Osteocyte (in vitro differentiated cells): ENCODE data around the gene EPN3. TPM values are rescaled to one million over a fixed set of nuclear protein-coding genes. Genes with fewer than 3 reads are reported as not detected.
A peak's percentile ranks its signal among the peaks of the same experiment; 100 is the strongest.

ENCODE experiments used
- DNase-seq: peaks from one replicate; pipeline ENCODE4 v3.0.0; 2021; ENCODE audit warnings: mixed read lengths; ENCODE audit not compliant: unreplicated experiment; ENCODE audit errors: extremely low spot score
- H3K27ac Mint-ChIP-seq: one replicate; pipeline ENCODE4 v1.8.0; 2021; ENCODE audit warnings: mild to moderate bottlenecking, mixed read lengths; ENCODE audit not compliant: unreplicated experiment
- H3K27me3 Mint-ChIP-seq: one replicate; pipeline ENCODE4 v1.8.0; 2021; ENCODE audit warnings: mixed read lengths; ENCODE audit not compliant: unreplicated experiment
- H3K36me3 Mint-ChIP-seq: one replicate; pipeline ENCODE4 v1.8.0; 2021; ENCODE audit warnings: mixed read lengths; ENCODE audit not compliant: unreplicated experiment
- H3K4me1 Mint-ChIP-seq: one replicate; pipeline ENCODE4 v1.8.0; 2021; ENCODE audit warnings: mixed read lengths; ENCODE audit not compliant: unreplicated experiment
- H3K4me3 Mint-ChIP-seq: one replicate; pipeline ENCODE4 v1.8.0; 2021; ENCODE audit warnings: mild to moderate bottlenecking, moderate library complexity, mixed read lengths; ENCODE audit not compliant: unreplicated experiment
- H3K9me3 Mint-ChIP-seq: one replicate; pipeline ENCODE4 v1.8.0; 2021; ENCODE audit warnings: mixed read lengths; ENCODE audit not compliant: unreplicated experiment
- CTCF ChIP-seq: fragments of 200-600 bp; sonication (generic); IDR thresholded peaks from 2 replicates; pipeline ENCODE4 v1.5.0; 2021; ENCODE audit warnings: antibody characterized with exemption, mild to moderate bottlenecking, moderate library complexity
- total RNA-seq: library from RNA; stranded (reverse); gene quantifications from 2 replicates; pipeline ENCODE4 v1.2.1, GENCODE V29; 2021

Gene EPN3
- total RNA-seq, 1 donor from 2014 or later: not detected

DNA sequence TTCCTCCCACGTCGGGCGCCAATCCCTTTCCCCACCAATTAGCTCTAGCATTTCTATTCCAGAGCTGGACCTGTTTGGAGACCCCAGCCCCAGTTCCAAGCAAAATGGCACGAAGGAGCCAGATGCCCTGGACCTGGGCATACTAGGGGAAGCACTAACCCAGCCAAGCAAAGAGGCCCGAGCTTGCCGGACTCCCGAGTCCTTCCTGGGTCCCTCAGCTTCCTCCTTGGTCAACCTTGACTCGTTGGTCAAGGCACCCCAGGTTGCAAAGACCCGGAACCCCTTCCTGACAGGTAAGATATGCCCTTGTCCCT, 8.8 kb downstream of the EPN3 start:
- H3K9me3 Mint-ChIP-seq: no peaks in the 10 kb centered on the region
- no peaks in the 10 kb centered on the region for H3K36me3 Mint-ChIP-seq
- DNase-seq: no peak
- peak overlapping the region; percentile 77 for H3K4me3 Mint-ChIP-seq
- no peak overlapping the region for H3K27ac Mint-ChIP-seq
- no peak for TF ChIP-seq CTCF
- H3K4me1 Mint-ChIP-seq: peaks cover 12% of the 10 kb centered on the region
- H3K27me3 Mint-ChIP-seq: no peaks in the 10 kb centered on the region

DNA sequence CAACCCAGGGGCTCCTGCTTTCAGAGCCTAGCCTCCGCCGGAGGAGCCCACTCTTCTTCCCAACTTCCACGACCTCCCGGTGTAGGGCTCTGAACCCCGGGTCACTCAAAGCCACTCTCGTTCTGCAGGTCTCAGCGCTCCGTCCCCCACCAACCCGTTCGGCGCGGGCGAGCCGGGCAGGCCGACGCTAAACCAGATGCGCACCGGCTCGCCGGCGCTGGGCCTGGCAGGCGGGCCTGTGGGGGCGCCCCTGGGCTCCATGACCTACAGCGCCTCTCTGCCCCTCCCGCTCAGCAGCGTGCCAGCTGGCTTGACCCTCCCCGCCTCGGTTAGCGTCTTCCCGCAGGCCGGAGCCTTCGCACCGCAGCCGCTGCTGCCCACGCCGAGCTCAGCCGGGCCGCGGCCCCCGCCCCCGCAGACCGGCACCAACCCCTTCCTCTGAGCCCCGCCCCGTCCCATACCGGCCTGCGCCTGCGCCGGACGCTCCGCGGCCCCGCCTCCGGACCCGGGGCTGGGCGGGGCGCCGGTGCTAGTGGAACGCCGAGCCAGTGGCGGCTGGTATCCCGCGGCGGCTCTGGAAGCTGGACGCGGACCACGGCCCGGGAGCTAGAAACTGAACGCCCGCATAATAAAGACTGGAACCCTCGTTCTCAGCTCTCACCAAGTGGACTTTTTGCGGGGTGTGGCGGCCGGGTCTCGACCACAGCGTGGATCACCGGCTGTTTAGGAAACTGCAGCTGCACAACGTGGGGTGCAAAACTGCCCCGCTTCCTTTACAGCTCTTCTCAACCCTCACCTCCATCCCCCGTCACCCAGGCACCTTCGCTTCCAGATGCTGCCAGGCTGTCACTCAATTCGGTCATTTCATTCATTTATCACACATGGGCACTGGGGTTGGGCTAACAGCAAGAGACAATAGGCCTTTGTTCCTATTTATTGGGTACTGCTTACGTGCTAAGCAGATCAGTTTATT, 9.5 kb downstream of the EPN3 start:
- Mint-ChIP-seq H3K4me3 (peak overlapping the region; percentile 77), H3K4me1 (peaks cover 14% of the 10 kb centered on the region), H3K27ac (peak overlapping the region; percentile 50), H3K27me3 (no peaks in the 10 kb centered on the region), H3K9me3 (no peaks in the 10 kb centered on the region), H3K36me3 (no peaks in the 10 kb centered on the region)
- peak; percentile 29 for TF ChIP-seq CTCF
- peak; percentile 96 for DNase-seq

DNA sequence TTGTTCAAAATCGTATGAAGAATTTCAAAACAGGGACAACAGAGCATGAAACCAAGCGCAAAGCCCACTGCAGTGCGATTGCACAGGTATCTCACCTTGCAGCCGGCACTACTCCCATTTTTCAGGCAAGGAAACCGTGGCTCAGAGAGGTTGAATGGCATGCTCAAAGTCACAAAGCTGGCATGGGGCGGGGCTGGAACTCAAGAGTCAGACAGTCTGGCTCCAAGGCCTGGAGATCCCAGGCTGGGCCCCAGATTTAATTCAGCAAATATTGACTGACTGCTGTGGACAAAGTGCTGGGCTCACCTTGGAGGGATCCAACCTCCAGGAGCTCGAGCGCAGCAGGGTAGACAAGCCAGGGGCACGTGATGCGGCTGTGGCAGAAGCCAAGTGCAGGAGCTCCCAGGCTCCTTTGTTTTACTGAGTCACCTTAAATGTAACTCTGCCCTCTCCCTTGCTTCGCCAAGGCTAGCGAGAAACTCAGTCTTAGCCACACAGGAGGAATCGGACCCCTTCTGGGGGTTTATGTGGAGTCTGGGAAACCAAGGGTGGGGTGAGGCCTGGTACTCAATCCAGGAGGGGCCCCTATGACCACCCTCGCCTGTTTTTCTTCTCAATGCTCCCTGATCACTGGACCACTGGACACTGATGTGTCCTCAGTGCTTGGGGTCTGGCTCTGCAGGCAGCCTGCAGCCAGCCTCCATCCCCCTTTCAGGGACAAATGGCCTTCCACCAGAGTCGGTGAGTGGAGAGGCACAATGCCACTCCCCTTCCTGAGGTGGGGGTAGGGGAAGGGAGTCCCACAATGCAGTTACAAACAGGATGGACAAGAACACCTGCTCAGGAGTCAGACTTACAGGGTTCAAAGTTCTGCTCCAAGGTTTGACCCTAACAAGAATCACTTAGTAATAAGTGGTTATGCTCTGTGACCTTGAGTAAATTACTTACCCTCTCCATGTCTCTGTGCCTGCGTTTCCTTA, 10.6 kb downstream of the EPN3 start:
- no peak for TF ChIP-seq CTCF
- no peak overlapping the region for H3K27ac Mint-ChIP-seq

DNA sequence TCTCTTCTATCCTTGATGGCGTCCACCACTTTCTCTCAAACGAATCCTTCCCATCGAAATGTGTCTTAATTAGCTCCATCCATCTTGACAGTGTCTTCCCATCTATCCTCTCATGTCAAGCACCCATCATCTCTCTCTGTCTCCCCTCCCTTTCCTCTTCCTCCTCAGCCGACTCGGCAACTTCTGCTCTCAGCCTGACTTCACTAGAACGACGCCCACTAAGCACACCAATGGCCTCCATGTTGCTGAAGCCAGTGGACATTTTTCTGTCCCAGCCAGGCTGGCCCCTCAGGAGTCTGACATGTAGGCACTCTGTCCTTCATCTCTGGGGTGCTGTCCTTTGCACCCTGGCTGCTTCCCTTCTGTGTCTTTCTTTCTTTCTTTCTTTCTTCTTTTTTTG, 12.0 kb downstream of the EPN3 start:
- Mint-ChIP-seq H3K36me3 (no peaks in the 10 kb centered on the region), H3K4me3 (no peak overlapping the region), H3K27me3 (no peaks in the 10 kb centered on the region), H3K4me1 (peaks cover 20% of the 10 kb centered on the region), H3K27ac (no peak overlapping the region), H3K9me3 (no peaks in the 10 kb centered on the region)
- no peak for DNase-seq
- TF ChIP-seq CTCF: no peak

More for the DNA sequence above, 10.6 kb downstream of the EPN3 start:
- DNase-seq: no peak
- no peaks in the 10 kb centered on the region for H3K36me3 Mint-ChIP-seq
- no peaks in the 10 kb centered on the region for H3K9me3 Mint-ChIP-seq
- H3K27me3 Mint-ChIP-seq: no peaks in the 10 kb centered on the region
- H3K4me1 Mint-ChIP-seq: peaks cover 18% of the 10 kb centered on the region
- H3K4me3 Mint-ChIP-seq: no peak overlapping the region

DNA sequence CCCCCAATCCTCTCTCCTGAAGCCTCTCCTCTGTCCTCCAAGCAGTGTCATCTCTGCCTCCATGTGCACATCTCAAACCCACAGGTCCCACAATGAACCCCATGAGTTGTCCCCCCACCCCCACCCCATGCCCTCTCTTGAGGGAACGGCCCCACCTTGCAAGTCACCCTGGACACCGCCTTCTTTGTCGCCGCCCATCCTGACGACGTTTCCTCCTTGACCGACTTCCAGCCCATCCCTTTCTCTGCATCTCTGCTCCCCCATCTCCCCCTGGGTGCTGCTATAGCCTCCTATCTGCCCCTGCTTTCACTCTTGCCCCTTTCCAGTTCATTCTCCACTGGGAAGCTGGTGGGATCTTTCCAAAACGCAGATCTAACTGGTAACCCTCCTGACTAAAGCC, 12.8 kb downstream of the EPN3 start:
- TF ChIP-seq CTCF: no peak
- Mint-ChIP-seq H3K4me1 (peaks cover 20% of the 10 kb centered on the region), H3K9me3 (no peaks in the 10 kb centered on the region), H3K4me3 (no peak overlapping the region), H3K27ac (no peak overlapping the region), H3K36me3 (no peaks in the 10 kb centered on the region), H3K27me3 (no peaks in the 10 kb centered on the region)
- no peak for DNase-seq
